AG10803 (cell line): ENCODE measurements around the gene CELSR1.

Source experiments
- DNase-seq: peaks from one replicate; pipeline ENCODE4 v3.0.0; 2010; ENCODE audit warnings: low read depth
- H3K4me3 ChIP-seq: 2 replicates; pipeline ENCODE4 v1.5.1; 2011; ENCODE audit warnings: mild to moderate bottlenecking, low read length, control low read depth
- CTCF ChIP-seq: conservative IDR thresholded peaks from 2 replicates; pipeline ENCODE4 v1.5.1; 2011; ENCODE audit warnings: mild to moderate bottlenecking, low read length, control low read depth, inconsistent platforms

The CELSR1 gene

DNA sequence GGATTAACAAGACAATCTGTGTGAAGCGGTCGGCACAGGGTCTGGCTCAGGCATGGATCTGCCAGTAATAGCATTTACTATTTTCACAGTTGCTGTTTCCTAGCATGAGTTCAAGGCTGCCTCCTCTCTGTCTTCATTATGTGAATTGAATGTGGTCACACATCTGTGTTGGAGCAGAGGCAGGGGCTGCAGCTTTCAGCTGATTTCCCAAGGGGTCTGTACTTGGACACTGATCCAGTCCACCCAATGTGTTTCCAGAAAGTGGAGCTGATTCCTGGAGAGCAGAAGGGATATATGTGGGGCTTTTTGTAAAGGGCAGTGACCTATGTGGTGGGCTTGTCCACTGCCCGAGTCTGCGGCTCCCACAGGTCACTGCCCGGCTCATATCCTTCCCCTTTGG lies 3.5 kb upstream of the CELSR1 start:
- no peak for TF ChIP-seq CTCF
- no peak overlapping the region for H3K4me3 ChIP-seq
- DNase-seq = no peak

DNA sequence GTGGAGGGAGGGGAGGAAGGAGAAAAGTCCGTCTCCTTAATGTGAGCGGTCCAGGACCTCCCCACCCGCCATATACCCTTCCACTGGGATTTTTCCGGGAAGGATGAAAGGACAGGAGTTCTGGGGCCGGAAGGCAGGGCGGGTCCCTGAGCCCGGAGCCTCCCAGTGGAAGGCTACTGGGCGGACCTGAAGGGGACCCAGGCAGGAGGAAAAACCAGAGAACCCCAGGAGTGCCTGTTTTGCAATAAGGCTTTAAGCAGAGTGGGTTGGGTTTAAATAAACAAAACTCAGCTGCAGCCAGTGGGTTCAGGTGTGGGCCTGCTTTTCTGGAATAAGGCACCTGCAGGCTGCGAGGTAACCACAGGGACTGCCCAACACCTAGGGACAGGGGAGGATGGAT lies 1.7 kb upstream of the CELSR1 start:
- DNase-seq = no peak
- TF ChIP-seq CTCF = no peak
- H3K4me3 ChIP-seq = no peak overlapping the region

DNA sequence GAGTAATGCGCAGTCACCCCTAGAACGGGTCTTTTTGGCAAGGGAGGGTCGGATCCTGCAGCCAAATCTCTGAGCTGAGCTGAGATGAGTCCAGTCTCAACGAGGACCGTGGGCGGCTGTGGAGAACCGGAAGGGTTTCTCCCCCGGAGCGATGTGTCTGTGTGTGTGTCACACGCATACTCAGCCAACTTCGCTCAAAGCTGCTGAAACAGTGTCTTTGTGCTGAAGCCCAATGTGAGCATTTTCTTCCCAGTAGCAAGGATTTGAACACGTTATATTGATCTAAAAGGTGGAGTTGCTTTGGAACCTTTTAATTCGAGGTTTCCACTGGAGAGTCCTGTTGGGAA lies 1.4 kb upstream of the CELSR1 start:
- peak overlapping the region; percentile 26 for H3K4me3 ChIP-seq
- DNase-seq = peak; percentile 41
- TF ChIP-seq CTCF = 0 out of 2 replicates have a peak, but pooled peaks have one; percentile 5

- DNase-seq = peak; percentile 17
- peak overlapping the region; percentile 33 for H3K4me3 ChIP-seq
- no peak; the same call in 1 of the 2 replicates for TF ChIP-seq CTCF
Observed at GRCh38 chr22:46537946-46538813, 760 bp upstream of the CELSR1 start.

DNA sequence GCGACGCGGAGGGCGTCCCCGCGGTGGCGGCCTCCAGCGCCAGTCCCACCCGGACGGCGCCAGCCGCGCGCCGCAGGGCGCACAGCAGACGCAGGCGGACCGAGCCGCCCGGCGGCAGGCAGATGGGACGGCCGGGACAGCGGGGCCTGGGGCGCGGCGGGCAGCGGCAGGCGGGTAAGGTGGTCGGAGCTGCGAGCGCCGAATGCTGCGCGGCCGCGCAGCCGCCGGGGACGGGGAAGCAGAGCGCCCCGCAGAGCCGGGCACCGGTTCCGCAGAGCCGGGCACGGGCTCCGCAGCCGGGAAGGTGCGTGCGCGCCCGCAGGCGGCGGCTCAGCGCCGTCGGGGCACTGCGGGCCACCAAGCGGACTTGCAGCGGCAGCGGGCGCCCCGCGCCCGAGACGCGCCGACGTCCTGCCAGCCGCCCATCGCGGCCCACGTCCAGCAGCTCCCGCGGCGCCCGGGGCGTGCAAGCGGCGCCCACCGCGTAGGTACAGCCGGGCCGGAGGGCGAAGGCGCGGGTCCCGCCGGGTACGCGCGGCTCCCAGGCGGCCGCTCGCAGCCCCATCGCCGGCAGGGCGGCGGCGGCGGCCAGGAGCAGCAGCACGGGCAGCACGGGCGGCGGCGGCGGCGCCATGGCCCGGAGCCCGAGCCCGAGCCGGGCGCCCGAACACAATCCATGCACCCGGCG lies 739 bp downstream of the CELSR1 start:
- no peak for TF ChIP-seq CTCF
- H3K4me3 ChIP-seq = no peak overlapping the region
- DNase-seq = no peak

- TF ChIP-seq CTCF = no peak
- H3K4me3 ChIP-seq = no peak overlapping the region
- DNase-seq = no peak
Observed at GRCh38 chr22:46535876-46536536, 1.4 kb downstream of the CELSR1 start.
